HG03095 (cell line): ENCODE measurements around the gene RPRD1A.
"Not testable (repeated sequence)": the region's sequence is repeated elsewhere in the genome, so short reads cannot be mapped to it uniquely, and the experiment has no call there.

Experiments used
- ATAC-seq: cut with Tn5 transposase; IDR thresholded peaks from one replicate; pipeline ENCODE4 v1.9.1; 2021; ENCODE audit warnings: moderate library complexity; ENCODE audit not compliant: unreplicated experiment

RPRD1A gene

GRCh38 chr18:36078751-36079529 lies 11.6 kb upstream of the RPRD1A start:
- no peak for ATAC-seq

- not testable (repeated sequence) for ATAC-seq
Observed at GRCh38 chr18:36077764-36078163, 10.4 kb upstream of the RPRD1A start.

- no peak for ATAC-seq
Observed at GRCh38 chr18:36075862-36076587, 8.7 kb upstream of the RPRD1A start.

- no peak for ATAC-seq
Observed at GRCh38 chr18:36074435-36074834, 7.1 kb upstream of the RPRD1A start.

- no peak for ATAC-seq
Observed at GRCh38 chr18:36073676-36074075, 6.3 kb upstream of the RPRD1A start.

- ATAC-seq = not testable (repeated sequence)
Observed at GRCh38 chr18:36072406-36072805, 5.0 kb upstream of the RPRD1A start.

GRCh38 chr18:36066686-36067054 lies 689 bp downstream of the RPRD1A start:
- ATAC-seq = no peak

- no peak for ATAC-seq
Observed at GRCh38 chr18:36066001-36066400, 1.4 kb downstream of the RPRD1A start.

- ATAC-seq = not testable (repeated sequence)
Observed at GRCh38 chr18:36064809-36065079, 2.6 kb downstream of the RPRD1A start.

- no peak for ATAC-seq
Observed at GRCh38 chr18:36064027-36064808, 3.1 kb downstream of the RPRD1A start.

GRCh38 chr18:36058674-36059073 lies 8.7 kb downstream of the RPRD1A start:
- ATAC-seq = no peak

- ATAC-seq = no peak
Observed at GRCh38 chr18:36051760-36052159, 15.6 kb downstream of the RPRD1A start.

GRCh38 chr18:36050479-36050878 lies 16.9 kb downstream of the RPRD1A start:
- ATAC-seq = no peak

GRCh38 chr18:36047521-36047920 lies 19.8 kb downstream of the RPRD1A start:
- ATAC-seq = no peak

- no peak for ATAC-seq
Observed at GRCh38 chr18:36046898-36047297, 20.5 kb downstream of the RPRD1A start.

- no peak for ATAC-seq
Observed at GRCh38 chr18:36045241-36045991, 21.9 kb downstream of the RPRD1A start.

- ATAC-seq = no peak
Observed at GRCh38 chr18:36043153-36043552, 24.2 kb downstream of the RPRD1A start.

GRCh38 chr18:36041146-36041545 lies 26.2 kb downstream of the RPRD1A start:
- no peak for ATAC-seq

- ATAC-seq = no peak
Observed at GRCh38 chr18:36038102-36038663, 29.2 kb downstream of the RPRD1A start.

GRCh38 chr18:36035253-36035652 lies 32.1 kb downstream of the RPRD1A start:
- no peak for ATAC-seq
